A549 (cell line): ENCODE results near the gene KCND1. TPM values are rescaled to one million over a fixed set of nuclear protein-coding genes. Genes with fewer than 3 reads are reported as not detected.

ENCODE experiments used
- ATAC-seq, 2 experiments: fragments of 200-7000 bp in 1 of 2; fragments of >200 bp in 1 of 2; cut with Nextera tagmentation in 1 of 2; cut with Tn5 transposase in 1 of 2; 3 replicates each; pipeline versions ENCODE4 v1.8.0 to v1.9.1; 2018 to 2020; ENCODE audit warnings: mild to moderate bottlenecking in 1 of 2, moderate library complexity in 1 of 2
- CTCF ChIA-PET: fragments of 300-600 bp; sonication (Branson Sonifier 250); formaldehyde crosslinking; extraction: SDS; loops from one replicate; lab custom pipeline; 2021; ENCODE audit warnings: antibody characterized with exemption, inconsistent platforms; lab: Yijun Ruan, JAX
- POLR2A ChIA-PET: fragments of 350-600 bp; formaldehyde crosslinking; extraction: SDS; loops from one replicate; lab custom pipeline; 2021; ENCODE audit warnings: antibody characterized with exemption, inconsistent platforms; lab: Yijun Ruan, JAX
- DNase-seq, 2 experiments: peaks; one replicate each; pipeline versions ENCODE4 v3.0.0 to v3.0.0-alpha.2; 2011 to 2016; ENCODE audit warnings: low read depth in 1 of 2, low spot score in 1 of 2
- FAIRE-seq: peaks from 2 replicates; lab custom pipeline; 2011; peaks lifted over from hg19 to GRCh38; lab: Jason Lieb, UNC
- H3K27ac ChIP-seq, 2 experiments: fragments of >200 bp; sonication (Bioruptor Twin); formaldehyde crosslinking; 3 replicates each; pipeline ENCODE4 v1.5.1; 2016 to 2017
- H3K4me1 ChIP-seq: fragments of >200 bp; sonication (Bioruptor Twin); formaldehyde crosslinking; 3 replicates; pipeline ENCODE4 v1.6.1; 2016
- H3K4me2 ChIP-seq: fragments of >200 bp; sonication (Bioruptor Twin); formaldehyde crosslinking; 3 replicates; pipeline ENCODE4 v1.6.1; 2016
- H3K4me3 ChIP-seq: fragments of >200 bp; sonication (Bioruptor Twin); formaldehyde crosslinking; 3 replicates; pipeline ENCODE4 v1.5.1; 2016
- H3K9me3 ChIP-seq: fragments of >200 bp; sonication (Bioruptor Twin); formaldehyde crosslinking; 3 replicates; pipeline ENCODE4 v1.6.1; 2016
- BHLHE40 ChIP-seq: IDR thresholded peaks from 2 replicates; pipeline ENCODE4 v1.6.1; 2012; ENCODE audit warnings: low read depth, low read length, inconsistent platforms
- CBX8 ChIP-seq: fragments of 200-600 bp; sonication (generic); IDR thresholded peaks from 2 replicates; pipeline ENCODE4 v1.6.1; 2016
- CHD2 ChIP-seq: fragments of 150-350 bp; IDR thresholded peaks from 2 replicates; pipeline ENCODE4 v1.6.1; 2014; ENCODE audit warnings: low read length; ENCODE audit not compliant: partially characterized antibody
- EHF ChIP-seq: fragments of 250-450 bp; sonication (Bioruptor Pico); IDR thresholded peaks from 2 replicates; pipeline ENCODE4 v1.5.0; 2020; ENCODE audit warnings: mild to moderate bottlenecking
- FOSB ChIP-seq: fragments of 250-450 bp; sonication (Bioruptor Pico); IDR thresholded peaks from 2 replicates; pipeline ENCODE4 v1.5.0; 2020; ENCODE audit warnings: mild to moderate bottlenecking, moderate library complexity
- GATA3 ChIP-seq: IDR thresholded peaks from 2 replicates; pipeline ENCODE4 v1.6.1; 2012; ENCODE audit warnings: borderline replicate concordance
- HDAC2 ChIP-seq: fragments of 200-600 bp; sonication (generic); IDR thresholded peaks from 2 replicates; pipeline ENCODE4 v1.6.1; 2016
- HOXA7 ChIP-seq: fragments of 250-450 bp; sonication (Bioruptor Pico); IDR thresholded peaks from 2 replicates; pipeline ENCODE4 v1.5.0; 2020; ENCODE audit warnings: mild to moderate bottlenecking, moderate library complexity
- KDM5A ChIP-seq: fragments of 200-600 bp; sonication (generic); IDR thresholded peaks from 2 replicates; pipeline ENCODE4 v1.6.1; 2016; ENCODE audit warnings: antibody characterized with exemption, mild to moderate bottlenecking
- MAFK ChIP-seq: fragments of 450-650 bp; IDR thresholded peaks from 2 replicates; pipeline ENCODE4 v1.6.1; 2014; ENCODE audit not compliant: partially characterized antibody
- MYC ChIP-seq: IDR thresholded peaks from 2 replicates; pipeline ENCODE4 v1.6.1; 2012; ENCODE audit warnings: mild to moderate bottlenecking, inconsistent platforms, low read length, improper control_type of control experiment, borderline replicate concordance
- NFE2L2 ChIP-seq: fragments of 150-350 bp; conservative IDR thresholded peaks from 2 replicates; pipeline ENCODE4 v1.6.1; 2014; ENCODE audit warnings: low read length
- NR3C1 ChIP-seq: fragments of >200 bp; sonication (Bioruptor Twin); formaldehyde crosslinking; IDR thresholded peaks from 3 replicates; pipeline ENCODE4 v1.6.1; 2017
- POLR2A ChIP-seq: IDR thresholded peaks from 2 replicates; pipeline ENCODE4 v1.6.1; 2012; ENCODE audit warnings: mild to moderate bottlenecking, low read length
- SMC3 ChIP-seq: fragments of >200 bp; sonication (Bioruptor Twin); formaldehyde crosslinking; IDR thresholded peaks from 3 replicates; pipeline ENCODE4 v1.6.1; 2018; ENCODE audit warnings: inconsistent platforms
- TFCP2L1 ChIP-seq: fragments of 250-450 bp; sonication (Bioruptor Pico); IDR thresholded peaks from 2 replicates; pipeline ENCODE4 v1.5.0; 2021; ENCODE audit warnings: mild to moderate bottlenecking
- TP53 ChIP-seq: fragments of 250-450 bp; sonication (Bioruptor Pico); IDR thresholded peaks from 2 replicates; pipeline ENCODE4 v1.5.0; 2021; ENCODE audit warnings: mild to moderate bottlenecking, moderate library complexity
- ZNF302 ChIP-seq: fragments of 250-450 bp; sonication (Bioruptor Pico); IDR thresholded peaks from 2 replicates; pipeline ENCODE4 v1.9.0; 2021; ENCODE audit warnings: inconsistent platforms, mild to moderate bottlenecking, moderate library complexity
- WGBS: methylation state at CpG from one replicate; pipeline ENCODE4 v1.1.6; 2017; ENCODE audit errors: missing lambda C conversion rate; 5-methylcytosine and 5-hydroxymethylcytosine counted together
- polyA plus RNA-seq, 4 experiments: library from polyadenylated mRNA; depleted of rRNA in 3 of 4; stranded (reverse); fragments of >200 nt; fragmentation: RNase III in 1 of 4; extraction: RNeasy Plus Mini Kit Qiagen cat#74134 plus additional on column Dnase treatment in 1 of 4; gene quantifications; 2 replicates in 3 of 4; 3 replicates in 1 of 4; pipeline ENCODE4 v1.2.3, GENCODE V29; 2011 to 2017
- TF ChIP-seq, protein P1 (sequence below): fragments of 250-450 bp; sonication (Bioruptor Pico); IDR thresholded peaks from 2 replicates; pipeline ENCODE4 v1.5.0; 2020; ENCODE audit warnings: low read depth, mild to moderate bottlenecking, moderate library complexity
- TF ChIP-seq, protein P2 (sequence below): fragments of >200 bp; sonication (Bioruptor Twin); formaldehyde crosslinking; IDR thresholded peaks from 3 replicates; pipeline ENCODE4 v1.6.1; 2016
- TF ChIP-seq, protein P3 (sequence below): fragments of 150-350 bp; IDR thresholded peaks from 2 replicates; pipeline ENCODE4 v1.6.1; 2014; ENCODE audit warnings: low read depth, mild to moderate bottlenecking, low read length
- TF ChIP-seq, protein P4 (sequence below): fragments of >200 bp; sonication (Bioruptor Twin); formaldehyde crosslinking; IDR thresholded peaks from 2 replicates; pipeline ENCODE4 v1.6.1; 2016
- TF ChIP-seq, protein P5 (sequence below): fragments of 200-600 bp; sonication (generic); IDR thresholded peaks from 2 replicates; pipeline ENCODE4 v1.6.1; 2016; ENCODE audit warnings: antibody characterized with exemption, mild to moderate bottlenecking, moderate library complexity
- TF ChIP-seq, protein P6 (sequence below): IDR thresholded peaks from 2 replicates; pipeline ENCODE4 v1.6.1; 2012; ENCODE audit warnings: low read depth, borderline replicate concordance

Gene KCND1
- polyA plus RNA-seq, 2 of the 4 experiments (the other 2 are of a cell fraction): 0.59 to 0.79 TPM

DNA sequence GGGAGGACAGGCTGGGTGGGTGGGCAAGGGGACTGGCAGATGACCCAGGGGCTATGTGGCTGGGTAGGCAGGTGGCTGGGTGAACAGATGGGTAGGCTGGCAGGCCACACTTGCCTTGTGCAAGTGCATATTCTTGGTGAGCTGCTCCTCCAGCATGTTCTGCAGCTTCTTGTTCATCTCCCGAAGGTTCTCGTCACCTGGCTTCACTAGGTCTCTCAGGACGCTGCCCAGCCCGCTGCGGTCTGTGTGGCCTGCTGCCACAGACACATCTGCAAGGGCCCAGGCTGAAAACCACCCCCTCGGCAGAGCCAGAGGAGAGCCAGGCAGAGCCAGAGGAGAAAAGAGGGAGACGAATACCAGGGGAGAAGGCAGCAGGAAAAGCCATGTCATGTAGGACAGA, 3.4 kb upstream of the KCND1 start:
- DNase-seq: no peak
- peaks cover 11% of the 10 kb centered on the region for H3K4me1 ChIP-seq
- no peak for TF ChIP-seq CHD2
- TF ChIP-seq, all 56 proteins: peak for 0
- ChIA-PET POLR2A (no interaction called here), CTCF (interaction anchor here (1.7 to 4.9 kb wide), 2 partner anchors 11 to 67 kb away, joined by 6 to 32 read pairs; partner anchors contain the start of gene TFE3)
- WGBS: 93% methylated on average over 7 of the region's 7 CpGs
- H3K4me3 ChIP-seq: no peak overlapping the region
- H3K4me2 ChIP-seq: no peak overlapping the region
- no peaks in the 10 kb centered on the region for H3K9me3 ChIP-seq
- no peak for FAIRE-seq
- no peak overlapping the region for H3K27ac ChIP-seq
- no peak for ATAC-seq

DNA sequence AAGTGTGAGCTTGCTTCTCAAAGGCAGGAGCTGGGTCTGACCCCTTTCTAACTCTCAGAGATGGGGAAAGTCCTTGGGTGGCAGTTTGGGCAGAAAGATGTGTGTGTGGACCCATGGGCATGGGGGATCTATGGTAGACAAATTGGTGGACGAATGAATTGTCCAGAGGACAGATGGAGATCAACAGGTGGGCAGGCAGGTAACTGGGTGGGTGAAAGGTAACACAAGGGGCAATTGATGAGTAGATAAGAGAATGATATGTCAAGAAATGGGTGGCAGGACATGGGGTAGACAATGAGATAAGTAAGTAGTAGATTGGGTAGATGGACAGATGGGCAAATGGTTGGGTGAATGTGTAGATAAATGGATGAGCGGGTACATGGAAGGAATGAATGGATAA, 2.9 kb upstream of the KCND1 start:
- POLR2A ChIA-PET: no interaction called here
- no peak overlapping the region for H3K4me2 ChIP-seq
- WGBS: 88% methylated on average over 2 of the region's 2 CpGs
- no peak for ATAC-seq
- TF ChIP-seq, protein P1, sequence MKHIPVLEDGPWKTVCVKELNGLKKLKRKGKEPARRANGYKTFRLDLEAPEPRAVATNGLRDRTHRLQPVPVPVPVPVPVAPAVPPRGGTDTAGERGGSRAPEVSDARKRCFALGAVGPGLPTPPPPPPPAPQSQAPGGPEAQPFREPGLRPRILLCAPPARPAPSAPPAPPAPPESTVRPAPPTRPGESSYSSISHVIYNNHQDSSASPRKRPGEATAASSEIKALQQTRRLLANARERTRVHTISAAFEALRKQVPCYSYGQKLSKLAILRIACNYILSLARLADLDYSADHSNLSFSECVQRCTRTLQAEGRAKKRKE (CRISPR knock-in tag): no peak
- TF ChIP-seq HOXA7 (CRISPR knock-in tag): no peak
- TF ChIP-seq EHF (CRISPR knock-in tag): no peak
- no peak for TF ChIP-seq MYC
- no peak for TF ChIP-seq TFCP2L1 (CRISPR knock-in tag)
- TF ChIP-seq MAFK: no peak
- FAIRE-seq: no peak
- no peak overlapping the region for H3K4me3 ChIP-seq
- no peak overlapping the region for H3K27ac ChIP-seq
- CTCF ChIA-PET: interaction anchor here (1.7 to 4.9 kb wide), 3 partner anchors 7 to 67 kb away, joined by 6 to 32 read pairs (median 13); partner anchors contain the start of gene TFE3
- H3K9me3 ChIP-seq: no peaks in the 10 kb centered on the region
- DNase-seq: no peak
- peaks cover 11% of the 10 kb centered on the region for H3K4me1 ChIP-seq

DNA sequence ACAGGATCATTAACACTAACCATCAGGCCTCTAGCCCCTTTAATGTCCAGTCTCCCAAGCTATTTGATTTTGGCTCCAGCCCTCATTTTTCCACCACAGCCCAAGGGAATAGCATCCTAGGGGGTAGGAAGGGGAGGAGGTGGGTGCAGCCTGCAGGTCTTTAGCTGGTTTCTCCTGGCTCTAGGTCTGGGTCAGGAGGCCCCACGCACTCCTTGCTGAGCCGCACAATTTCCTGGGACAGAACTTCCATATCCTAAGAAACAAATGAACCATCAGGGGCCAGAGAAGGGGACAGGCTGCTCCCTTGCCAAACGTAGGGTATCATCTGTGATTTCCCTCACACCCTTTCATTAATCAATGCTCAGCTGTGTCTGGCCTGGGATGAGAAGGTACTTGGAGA, 2.4 kb upstream of the KCND1 start:
- no peak for ATAC-seq
- 80% methylated on average over 1 of the region's 3 CpGs for WGBS
- Histone ChIP-seq H3K4me2 (no peak overlapping the region), H3K9me3 (no peaks in the 10 kb centered on the region), H3K27ac (no peak overlapping the region), H3K4me3 (no peak overlapping the region), H3K4me1 (peaks cover 11% of the 10 kb centered on the region)
- FAIRE-seq: no peak
- POLR2A ChIA-PET: no interaction called here
- TF ChIP-seq, protein P2, sequence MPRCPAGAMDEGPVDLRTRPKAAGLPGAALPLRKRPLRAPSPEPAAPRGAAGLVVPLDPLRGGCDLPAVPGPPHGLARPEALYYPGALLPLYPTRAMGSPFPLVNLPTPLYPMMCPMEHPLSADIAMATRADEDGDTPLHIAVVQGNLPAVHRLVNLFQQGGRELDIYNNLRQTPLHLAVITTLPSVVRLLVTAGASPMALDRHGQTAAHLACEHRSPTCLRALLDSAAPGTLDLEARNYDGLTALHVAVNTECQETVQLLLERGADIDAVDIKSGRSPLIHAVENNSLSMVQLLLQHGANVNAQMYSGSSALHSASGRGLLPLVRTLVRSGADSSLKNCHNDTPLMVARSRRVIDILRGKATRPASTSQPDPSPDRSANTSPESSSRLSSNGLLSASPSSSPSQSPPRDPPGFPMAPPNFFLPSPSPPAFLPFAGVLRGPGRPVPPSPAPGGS: no peak
- TF ChIP-seq TP53 (CRISPR knock-in tag): no peak
- no peak for TF ChIP-seq KDM5A
- TF ChIP-seq MYC: no peak
- TF ChIP-seq POLR2A: no peak
- TF ChIP-seq FOSB (CRISPR knock-in tag): no peak
- no peak for TF ChIP-seq SMC3
- no peak for TF ChIP-seq ZNF302 (CRISPR knock-in tag)
- TF ChIP-seq, protein P3, sequence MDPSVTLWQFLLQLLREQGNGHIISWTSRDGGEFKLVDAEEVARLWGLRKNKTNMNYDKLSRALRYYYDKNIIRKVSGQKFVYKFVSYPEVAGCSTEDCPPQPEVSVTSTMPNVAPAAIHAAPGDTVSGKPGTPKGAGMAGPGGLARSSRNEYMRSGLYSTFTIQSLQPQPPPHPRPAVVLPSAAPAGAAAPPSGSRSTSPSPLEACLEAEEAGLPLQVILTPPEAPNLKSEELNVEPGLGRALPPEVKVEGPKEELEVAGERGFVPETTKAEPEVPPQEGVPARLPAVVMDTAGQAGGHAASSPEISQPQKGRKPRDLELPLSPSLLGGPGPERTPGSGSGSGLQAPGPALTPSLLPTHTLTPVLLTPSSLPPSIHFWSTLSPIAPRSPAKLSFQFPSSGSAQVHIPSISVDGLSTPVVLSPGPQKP: no peak
- no peak for TF ChIP-seq GATA3
- TF ChIP-seq, protein P4, sequence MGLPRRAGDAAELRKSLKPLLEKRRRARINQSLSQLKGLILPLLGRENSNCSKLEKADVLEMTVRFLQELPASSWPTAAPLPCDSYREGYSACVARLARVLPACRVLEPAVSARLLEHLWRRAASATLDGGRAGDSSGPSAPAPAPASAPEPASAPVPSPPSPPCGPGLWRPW: no peak
- no peak for TF ChIP-seq NFE2L2
- TF ChIP-seq, protein P5, sequence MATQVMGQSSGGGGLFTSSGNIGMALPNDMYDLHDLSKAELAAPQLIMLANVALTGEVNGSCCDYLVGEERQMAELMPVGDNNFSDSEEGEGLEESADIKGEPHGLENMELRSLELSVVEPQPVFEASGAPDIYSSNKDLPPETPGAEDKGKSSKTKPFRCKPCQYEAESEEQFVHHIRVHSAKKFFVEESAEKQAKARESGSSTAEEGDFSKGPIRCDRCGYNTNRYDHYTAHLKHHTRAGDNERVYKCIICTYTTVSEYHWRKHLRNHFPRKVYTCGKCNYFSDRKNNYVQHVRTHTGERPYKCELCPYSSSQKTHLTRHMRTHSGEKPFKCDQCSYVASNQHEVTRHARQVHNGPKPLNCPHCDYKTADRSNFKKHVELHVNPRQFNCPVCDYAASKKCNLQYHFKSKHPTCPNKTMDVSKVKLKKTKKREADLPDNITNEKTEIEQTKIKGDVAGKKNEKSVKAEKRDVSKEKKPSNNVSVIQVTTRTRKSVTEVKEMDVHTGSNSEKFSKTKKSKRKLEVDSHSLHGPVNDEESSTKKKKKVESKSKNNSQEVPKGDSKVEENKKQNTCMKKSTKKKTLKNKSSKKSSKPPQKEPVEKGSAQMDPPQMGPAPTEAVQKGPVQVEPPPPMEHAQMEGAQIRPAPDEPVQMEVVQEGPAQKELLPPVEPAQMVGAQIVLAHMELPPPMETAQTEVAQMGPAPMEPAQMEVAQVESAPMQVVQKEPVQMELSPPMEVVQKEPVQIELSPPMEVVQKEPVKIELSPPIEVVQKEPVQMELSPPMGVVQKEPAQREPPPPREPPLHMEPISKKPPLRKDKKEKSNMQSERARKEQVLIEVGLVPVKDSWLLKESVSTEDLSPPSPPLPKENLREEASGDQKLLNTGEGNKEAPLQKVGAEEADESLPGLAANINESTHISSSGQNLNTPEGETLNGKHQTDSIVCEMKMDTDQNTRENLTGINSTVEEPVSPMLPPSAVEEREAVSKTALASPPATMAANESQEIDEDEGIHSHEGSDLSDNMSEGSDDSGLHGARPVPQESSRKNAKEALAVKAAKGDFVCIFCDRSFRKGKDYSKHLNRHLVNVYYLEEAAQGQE: no peak
- TF ChIP-seq CBX8: no peak
- TF ChIP-seq, protein P6, sequence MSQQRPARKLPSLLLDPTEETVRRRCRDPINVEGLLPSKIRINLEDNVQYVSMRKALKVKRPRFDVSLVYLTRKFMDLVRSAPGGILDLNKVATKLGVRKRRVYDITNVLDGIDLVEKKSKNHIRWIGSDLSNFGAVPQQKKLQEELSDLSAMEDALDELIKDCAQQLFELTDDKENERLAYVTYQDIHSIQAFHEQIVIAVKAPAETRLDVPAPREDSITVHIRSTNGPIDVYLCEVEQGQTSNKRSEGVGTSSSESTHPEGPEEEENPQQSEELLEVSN: no peak
- no peak for TF ChIP-seq HDAC2
- TF ChIP-seq BHLHE40: no peak
- TF ChIP-seq NR3C1: no peak
- no peak for DNase-seq
- CTCF ChIA-PET: interaction anchor here (1.7 to 4.9 kb wide), 3 partner anchors 8 to 68 kb away, joined by 6 to 32 read pairs (median 13); partner anchors contain the start of gene TFE3
